ENCODE results near the gene SP6. TPM values are rescaled to one million over a fixed set of nuclear protein-coding genes. Genes with fewer than 3 reads are reported as not detected.

Gene SP6
- total RNA-seq, 1 experiment from 2014 or later = 10.8 TPM

DNA sequence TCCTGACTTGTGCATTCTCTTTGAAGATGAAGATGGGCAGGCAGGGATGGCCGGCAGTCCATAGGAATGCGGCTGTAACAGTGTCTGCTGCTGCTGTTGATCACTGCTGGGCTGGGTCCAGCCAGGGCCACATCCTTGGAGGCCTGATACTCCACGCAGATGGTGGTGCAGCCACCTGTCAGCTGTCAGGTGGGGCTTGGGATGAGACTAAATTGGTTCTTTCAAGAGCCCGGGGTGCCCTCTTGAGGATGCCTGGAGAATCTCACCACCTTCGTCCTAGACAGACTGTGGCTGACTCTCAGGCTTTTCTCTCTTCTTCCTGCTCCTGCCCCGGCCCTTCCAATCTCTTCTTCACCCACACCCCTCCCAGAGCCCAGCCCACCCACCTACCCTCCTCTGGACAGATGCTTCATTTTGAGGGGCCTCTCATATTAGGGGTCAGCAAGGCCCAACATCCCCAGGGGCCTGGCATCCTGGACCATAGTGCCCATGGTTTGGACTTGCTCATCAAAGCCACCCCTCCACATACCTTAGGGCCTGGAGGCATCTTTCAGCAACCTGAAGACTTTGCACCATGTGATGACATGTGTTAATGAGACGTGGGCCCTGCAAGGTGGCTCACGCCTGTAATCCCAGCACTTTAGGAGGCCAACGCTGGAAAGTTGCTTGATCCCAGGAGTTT, 48.5 kb downstream of the SP6 start:
- H3K27me3 ChIP-seq (ENCODE audit: insufficient read depth, low read length) = peaks cover 11% of the 10 kb centered on the region; the same call in 1 of the 2 replicates
- H3K4me2 ChIP-seq (ENCODE audit: low read length) = no peak overlapping the region
- H3K4me1 ChIP-seq (ENCODE audit: control insufficient read depth in 1 of 2, insufficient read depth in 2 of 2, low read length in 2 of 2) = no peaks in the 10 kb centered on the region
- POLR2A ChIA-PET = no interaction called here
- H3K36me3 ChIP-seq (ENCODE audit: control insufficient read depth in 1 of 2, insufficient read depth in 2 of 2, low read length in 2 of 2) = no peaks in the 10 kb centered on the region
- H3K9me3 ChIP-seq (ENCODE audit: control insufficient read depth in 1 of 2, insufficient read depth in 1 of 2, low read depth in 1 of 2, low read length in 2 of 2) = no peaks in the 10 kb centered on the region
- DNase-seq (ENCODE audit: low read depth, low spot score) = peak; percentile 68
- peak; percentile 99 for ATAC-seq
- no peak overlapping the region for H3K27ac ChIP-seq (ENCODE audit: low read depth, low read length)
- no peaks in the 10 kb centered on the region for H3K79me2 ChIP-seq (ENCODE audit: insufficient read depth, low read length)
- CTCF ChIA-PET = interaction anchor here (0.7 to 1.3 kb wide), 3 partner anchors 16 to 139 kb away, joined by 3 to 5 read pairs (median 3); no protein-coding TSS in a partner anchor
- RAD21 ChIA-PET (ENCODE audit: low non-redundant PET in 1 of 2, low total read pairs in 2 of 2, uncharacterized antibody in 2 of 2, unreplicated experiment in 2 of 2) = no interaction called here
- no peak overlapping the region for H3K4me3 ChIP-seq (replicated peaks in 1 of 2; ENCODE audit: low read depth in 1 of 2, low read length in 2 of 2)
- no peaks in the 10 kb centered on the region for H3K9me2 ChIP-seq (ENCODE audit: insufficient read depth)
- no peak overlapping the region for H2AFZ ChIP-seq (ENCODE audit: low read depth, low read length, poor library complexity, severe bottlenecking)
- intact Hi-C loops (cut with micrococcal nuclease) = loop anchor here (1.0 to 5.0 kb wide), 5 partner anchors 26 to 181 kb away; partner anchors contain the start of gene TBX21
- no peak overlapping the region for H3K9ac ChIP-seq (ENCODE audit: low read length)
- H4K20me1 ChIP-seq (ENCODE audit: insufficient read depth) = no peaks in the 10 kb centered on the region
- no TSS peak for BruUV-seq (replicated peaks)
- TF ChIP-seq, protein P1, sequence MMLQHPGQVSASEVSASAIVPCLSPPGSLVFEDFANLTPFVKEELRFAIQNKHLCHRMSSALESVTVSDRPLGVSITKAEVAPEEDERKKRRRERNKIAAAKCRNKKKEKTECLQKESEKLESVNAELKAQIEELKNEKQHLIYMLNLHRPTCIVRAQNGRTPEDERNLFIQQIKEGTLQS (IDR thresholded peaks at IDR 0.05) = no peak
- TF ChIP-seq, protein P2, sequence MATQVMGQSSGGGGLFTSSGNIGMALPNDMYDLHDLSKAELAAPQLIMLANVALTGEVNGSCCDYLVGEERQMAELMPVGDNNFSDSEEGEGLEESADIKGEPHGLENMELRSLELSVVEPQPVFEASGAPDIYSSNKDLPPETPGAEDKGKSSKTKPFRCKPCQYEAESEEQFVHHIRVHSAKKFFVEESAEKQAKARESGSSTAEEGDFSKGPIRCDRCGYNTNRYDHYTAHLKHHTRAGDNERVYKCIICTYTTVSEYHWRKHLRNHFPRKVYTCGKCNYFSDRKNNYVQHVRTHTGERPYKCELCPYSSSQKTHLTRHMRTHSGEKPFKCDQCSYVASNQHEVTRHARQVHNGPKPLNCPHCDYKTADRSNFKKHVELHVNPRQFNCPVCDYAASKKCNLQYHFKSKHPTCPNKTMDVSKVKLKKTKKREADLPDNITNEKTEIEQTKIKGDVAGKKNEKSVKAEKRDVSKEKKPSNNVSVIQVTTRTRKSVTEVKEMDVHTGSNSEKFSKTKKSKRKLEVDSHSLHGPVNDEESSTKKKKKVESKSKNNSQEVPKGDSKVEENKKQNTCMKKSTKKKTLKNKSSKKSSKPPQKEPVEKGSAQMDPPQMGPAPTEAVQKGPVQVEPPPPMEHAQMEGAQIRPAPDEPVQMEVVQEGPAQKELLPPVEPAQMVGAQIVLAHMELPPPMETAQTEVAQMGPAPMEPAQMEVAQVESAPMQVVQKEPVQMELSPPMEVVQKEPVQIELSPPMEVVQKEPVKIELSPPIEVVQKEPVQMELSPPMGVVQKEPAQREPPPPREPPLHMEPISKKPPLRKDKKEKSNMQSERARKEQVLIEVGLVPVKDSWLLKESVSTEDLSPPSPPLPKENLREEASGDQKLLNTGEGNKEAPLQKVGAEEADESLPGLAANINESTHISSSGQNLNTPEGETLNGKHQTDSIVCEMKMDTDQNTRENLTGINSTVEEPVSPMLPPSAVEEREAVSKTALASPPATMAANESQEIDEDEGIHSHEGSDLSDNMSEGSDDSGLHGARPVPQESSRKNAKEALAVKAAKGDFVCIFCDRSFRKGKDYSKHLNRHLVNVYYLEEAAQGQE (IDR thresholded peaks at IDR 0.05; ENCODE audit: low read depth) = no peak
- TF ChIP-seq CEBPB (IDR thresholded peaks at IDR 0.05; ENCODE audit: low read depth) (no peak), ZNF274 (IDR thresholded peaks at IDR 0.05; ENCODE audit: low read depth, low read length) (no peak), SRF (IDR thresholded peaks at IDR 0.05; ENCODE audit: low read depth) (no peak), SIN3A (IDR thresholded peaks at IDR 0.05; ENCODE audit: low read depth) (no peak), FOSL1 (IDR thresholded peaks at IDR 0.05; ENCODE audit: low read depth) (no peak), YY1 (IDR thresholded peaks at IDR 0.05; ENCODE audit: extremely low read depth, insufficient replicate concordance, low read depth, low read length) (no peak), TCF7L2 (IDR thresholded peaks at IDR 0.05; ENCODE audit: borderline replicate concordance, extremely low read depth, insufficient read depth, insufficient read length) (peak; percentile 17), RAD21 (IDR thresholded peaks at IDR 0.05; ENCODE audit: low read depth) (peak; percentile 94), CBX3 (IDR thresholded peaks at IDR 0.05; ENCODE audit: low read depth) (no peak), SP1 (IDR thresholded peaks at IDR 0.05; ENCODE audit: low read depth) (no peak), POLR2AphosphoS5 (IDR thresholded peaks at IDR 0.05; ENCODE audit: low read depth, low read length) (no peak), ZFX (IDR thresholded peaks at IDR 0.05) (no peak), EGR1 (IDR thresholded peaks at IDR 0.05; ENCODE audit: low read depth) (no peak), EZH2phosphoT487 (IDR thresholded peaks at IDR 0.05; ENCODE audit: borderline replicate concordance) (no peak), JUND (IDR thresholded peaks at IDR 0.05) (no peak)
- TF ChIP-seq, protein P3, sequence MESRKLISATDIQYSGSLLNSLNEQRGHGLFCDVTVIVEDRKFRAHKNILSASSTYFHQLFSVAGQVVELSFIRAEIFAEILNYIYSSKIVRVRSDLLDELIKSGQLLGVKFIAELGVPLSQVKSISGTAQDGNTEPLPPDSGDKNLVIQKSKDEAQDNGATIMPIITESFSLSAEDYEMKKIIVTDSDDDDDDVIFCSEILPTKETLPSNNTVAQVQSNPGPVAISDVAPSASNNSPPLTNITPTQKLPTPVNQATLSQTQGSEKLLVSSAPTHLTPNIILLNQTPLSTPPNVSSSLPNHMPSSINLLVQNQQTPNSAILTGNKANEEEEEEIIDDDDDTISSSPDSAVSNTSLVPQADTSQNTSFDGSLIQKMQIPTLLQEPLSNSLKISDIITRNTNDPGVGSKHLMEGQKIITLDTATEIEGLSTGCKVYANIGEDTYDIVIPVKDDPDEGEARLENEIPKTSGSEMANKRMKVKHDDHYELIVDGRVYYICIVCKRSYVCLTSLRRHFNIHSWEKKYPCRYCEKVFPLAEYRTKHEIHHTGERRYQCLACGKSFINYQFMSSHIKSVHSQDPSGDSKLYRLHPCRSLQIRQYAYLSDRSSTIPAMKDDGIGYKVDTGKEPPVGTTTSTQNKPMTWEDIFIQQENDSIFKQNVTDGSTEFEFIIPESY (IDR thresholded peaks at IDR 0.05; ENCODE audit: extremely low read depth, insufficient replicate concordance, low read length) = no peak
- TF ChIP-seq, protein P4, sequence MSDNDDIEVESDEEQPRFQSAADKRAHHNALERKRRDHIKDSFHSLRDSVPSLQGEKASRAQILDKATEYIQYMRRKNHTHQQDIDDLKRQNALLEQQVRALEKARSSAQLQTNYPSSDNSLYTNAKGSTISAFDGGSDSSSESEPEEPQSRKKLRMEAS (IDR thresholded peaks at IDR 0.05) = no peak
- TF ChIP-seq, protein P5, sequence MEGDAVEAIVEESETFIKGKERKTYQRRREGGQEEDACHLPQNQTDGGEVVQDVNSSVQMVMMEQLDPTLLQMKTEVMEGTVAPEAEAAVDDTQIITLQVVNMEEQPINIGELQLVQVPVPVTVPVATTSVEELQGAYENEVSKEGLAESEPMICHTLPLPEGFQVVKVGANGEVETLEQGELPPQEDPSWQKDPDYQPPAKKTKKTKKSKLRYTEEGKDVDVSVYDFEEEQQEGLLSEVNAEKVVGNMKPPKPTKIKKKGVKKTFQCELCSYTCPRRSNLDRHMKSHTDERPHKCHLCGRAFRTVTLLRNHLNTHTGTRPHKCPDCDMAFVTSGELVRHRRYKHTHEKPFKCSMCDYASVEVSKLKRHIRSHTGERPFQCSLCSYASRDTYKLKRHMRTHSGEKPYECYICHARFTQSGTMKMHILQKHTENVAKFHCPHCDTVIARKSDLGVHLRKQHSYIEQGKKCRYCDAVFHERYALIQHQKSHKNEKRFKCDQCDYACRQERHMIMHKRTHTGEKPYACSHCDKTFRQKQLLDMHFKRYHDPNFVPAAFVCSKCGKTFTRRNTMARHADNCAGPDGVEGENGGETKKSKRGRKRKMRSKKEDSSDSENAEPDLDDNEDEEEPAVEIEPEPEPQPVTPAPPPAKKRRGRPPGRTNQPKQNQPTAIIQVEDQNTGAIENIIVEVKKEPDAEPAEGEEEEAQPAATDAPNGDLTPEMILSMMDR (IDR thresholded peaks at IDR 0.05 in 2 of 3, conservative IDR thresholded peaks at IDR 0.05 in 1 of 3; ENCODE audit: borderline replicate concordance in 1 of 3, insufficient read depth in 1 of 3, low read depth in 2 of 3, low read length in 2 of 3) = peak; percentile 77 to 90 (median 89)

All from HCT116 (cell line).